ENCODE measurements around the gene IPO4. TPM values are rescaled to one million over a fixed set of nuclear protein-coding genes. Genes with fewer than 3 reads are reported as not detected.

The IPO4 gene
- total and polyA plus RNA-seq, 9 of the 15 experiments (the other 6 are each of a cell fraction or from before 2014, with no cell fraction given): 7.3 to 122 (median 31.8) TPM

DNA sequence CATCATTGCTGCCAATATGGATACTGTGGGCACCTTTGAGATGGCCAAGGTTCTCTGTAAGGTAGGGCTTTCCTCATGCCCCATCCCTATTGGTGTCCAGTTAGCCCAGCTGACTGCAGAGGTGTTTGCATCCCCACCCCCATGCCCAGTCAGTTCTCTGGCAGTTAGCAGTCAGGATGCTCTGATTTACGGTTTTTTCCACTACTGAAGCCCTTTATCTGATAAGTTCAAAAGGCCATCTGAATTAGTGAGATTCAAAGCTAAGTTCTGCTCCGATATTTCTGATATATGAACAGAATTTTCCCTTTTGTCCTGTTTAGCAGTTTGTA is 44.9 kb upstream of the IPO4 start:
- H3K4me1 ChIP-seq (replicated peaks in 1 of 2; ENCODE audit: control insufficient read depth in 2 of 2, insufficient read depth in 2 of 2, low read length in 2 of 2): peaks cover 6 to 15% of the 10 kb centered on the region in 2 experiments
- H4K20me1 ChIP-seq (replicated peaks; ENCODE audit: control insufficient read depth, insufficient read depth, low read length): no peaks in the 10 kb centered on the region
- H2AFZ ChIP-seq (ENCODE audit: low read depth, low read length): no peak overlapping the region
- H3K36me3 ChIP-seq (ENCODE audit: control insufficient read depth, insufficient read depth, low read length): peaks cover 46% of the 10 kb centered on the region
- peak; percentile 6 for TF ChIP-seq DACH1 (IDR thresholded peaks at IDR 0.05; ENCODE audit: partially characterized antibody)
- TF ChIP-seq RCOR1 (IDR thresholded peaks at IDR 0.05; ENCODE audit: borderline replicate concordance in 1 of 2, low read depth in 2 of 2, low read length in 2 of 2): peak in 1 of 2 experiments; percentile 82; a peak in 1 of 4 replicates
- 0 out of 4 replicates have a peak, but pooled peaks of 1 of the 2 experiments have one; percentile 25 for TF ChIP-seq TEAD1 (CRISPR knock-in tag; IDR thresholded peaks at IDR 0.05)
- TF ChIP-seq NFE2 (IDR thresholded peaks at IDR 0.05; ENCODE audit: low read depth): peak; percentile 40; the same call in 1 of the 2 replicates
- no peak for TF ChIP-seq MYBL2 (IDR thresholded peaks at IDR 0.05; ENCODE audit: low read depth)
- TF ChIP-seq MYBL2 (CRISPR knock-in tag; IDR thresholded peaks at IDR 0.05; ENCODE audit: borderline replicate concordance): no peak
- peak; percentile 85 for TF ChIP-seq PKNOX1 (IDR thresholded peaks at IDR 0.05)
- TF ChIP-seq MEIS2 (IDR thresholded peaks at IDR 0.05; ENCODE audit: partially characterized antibody): peak; percentile 93
- TF ChIP-seq, protein P1, sequence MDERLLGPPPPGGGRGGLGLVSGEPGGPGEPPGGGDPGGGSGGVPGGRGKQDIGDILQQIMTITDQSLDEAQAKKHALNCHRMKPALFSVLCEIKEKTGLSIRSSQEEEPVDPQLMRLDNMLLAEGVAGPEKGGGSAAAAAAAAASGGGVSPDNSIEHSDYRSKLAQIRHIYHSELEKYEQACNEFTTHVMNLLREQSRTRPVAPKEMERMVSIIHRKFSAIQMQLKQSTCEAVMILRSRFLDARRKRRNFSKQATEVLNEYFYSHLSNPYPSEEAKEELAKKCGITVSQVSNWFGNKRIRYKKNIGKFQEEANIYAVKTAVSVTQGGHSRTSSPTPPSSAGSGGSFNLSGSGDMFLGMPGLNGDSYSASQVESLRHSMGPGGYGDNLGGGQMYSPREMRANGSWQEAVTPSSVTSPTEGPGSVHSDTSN (CRISPR knock-in tag; IDR thresholded peaks at IDR 0.05; ENCODE audit: low read depth): 0 out of 2 replicates have a peak, but pooled peaks have one; percentile 21
- TF ChIP-seq, protein P1 (tag; conservative IDR thresholded peaks at IDR 0.05; ENCODE audit: low read depth): peak; percentile 82
- TF ChIP-seq CTBP1 (IDR thresholded peaks at IDR 0.05; ENCODE audit: borderline replicate concordance): peak; percentile 10; the same call in 1 of the 2 replicates
- peak; percentile 61 to 65; a peak in 3 of 4 replicates for TF ChIP-seq KDM1A (IDR thresholded peaks at IDR 0.05)
- no peak for TF ChIP-seq TCF7L2 (IDR thresholded peaks at IDR 0.05; ENCODE audit: low read depth, low read length)
- TF ChIP-seq POLR2H (tag; IDR thresholded peaks at IDR 0.05; ENCODE audit: low read depth): no peak
- peak; percentile 66 for TF ChIP-seq EP300 (IDR thresholded peaks at IDR 0.05; ENCODE audit: low read length)
- peak overlapping the region; percentile 54 for H3K4me3 ChIP-seq
- no peaks in the 10 kb centered on the region for H3K9me3 ChIP-seq (replicated peaks; ENCODE audit: control insufficient read depth, insufficient read depth, low read depth, low read length)
- H3K9ac ChIP-seq (ENCODE audit: insufficient read depth in 1 of 2, low read depth in 2 of 2, low read length in 2 of 2): peak overlapping the region in 1 of 2 experiments; percentile 72; a peak in 3 of 4 replicates
- ChIA-PET CTCF (ENCODE audit: low intra/inter-chr PET ratio) (no interaction called here), POLR2A (interaction anchor here (0.7 to 1.4 kb wide), 2 partner anchors 64 to 85 kb away, joined by 3 read pairs; no protein-coding TSS in a partner anchor)
- peak overlapping the region; percentile 98 for H3K4me2 ChIP-seq (ENCODE audit: insufficient read depth, low read length)
- in situ Hi-C loops (cut with MboI) (no loop called here), intact Hi-C loops (cut with micrococcal nuclease) (loop anchor here (2.0 kb wide), 1 partner anchor 17 kb away; the partner anchor contains the start of gene MDP1)
- peak in 2 of 4 experiments; percentile 16 to 25 for DNase-seq (ENCODE audit: extremely low read depth in 1 of 4, low spot score in 3 of 4)
- FAIRE-seq: no peak
- peaks cover 39% of the 10 kb centered on the region for H3K79me2 ChIP-seq (ENCODE audit: control insufficient read depth, insufficient read depth, low read length)
- BruUV-seq (replicated peaks): no TSS peak
- H3K27me3 ChIP-seq (ENCODE audit: control insufficient read depth in 2 of 2, insufficient read depth in 2 of 2, low read length in 2 of 2): no peaks in the 10 kb centered on the region
- H3K27ac ChIP-seq (ENCODE audit: extremely low read depth, low read depth, low read length): peak overlapping the region; percentile 89
- WGBS (ENCODE audit: insufficient coverage, low coverage, missing lambda C conversion rate): 10% methylated on average over 2 of the region's 2 CpGs
- no peaks in the 10 kb centered on the region for H3K9me1 ChIP-seq (ENCODE audit: control insufficient read depth, insufficient read depth, low read length)
- no peak for ATAC-seq
